SU-DHL-6 (cell line): ENCODE measurements around the gene BUD23.

Experiments
- H2AFZ ChIP-seq: fragments of 200-600 bp; sonication (generic); 2 replicates; pipeline ENCODE4 v1.6.1; 2014; ENCODE audit warnings: low read depth, mild to moderate bottlenecking, moderate library complexity, mixed read lengths, antibody characterized with exemption, low read length; ENCODE audit not compliant: severe bottlenecking
- H3F3A ChIP-seq: fragments of 200-600 bp; shearing (Covaris generic); 2 replicates; pipeline ENCODE4 v1.6.0; 2016; ENCODE audit warnings: antibody characterized with exemption, mild to moderate bottlenecking; ENCODE audit not compliant: insufficient read depth
- H3K27ac ChIP-seq: fragments of 200-600 bp; sonication (generic); 2 replicates; pipeline ENCODE4 v1.5.1; 2016; ENCODE audit warnings: low read depth, mild to moderate bottlenecking, low read length, moderate library complexity, mixed read lengths
- H3K27me3 ChIP-seq: fragments of 200-600 bp; sonication (generic), shearing (Covaris generic); 2 replicates; pipeline ENCODE4 v1.6.0; 2014; ENCODE audit warnings: mild to moderate bottlenecking, low read length
- H3K36me3 ChIP-seq: fragments of 200-600 bp; sonication (generic); 2 replicates; pipeline ENCODE4 v1.6.1; 2014; ENCODE audit warnings: mild to moderate bottlenecking, low read length, mixed read lengths
- H3K4me2 ChIP-seq: fragments of 300-600, 200-600 bp; shearing (Covaris generic), sonication (generic); 2 replicates; pipeline ENCODE4 v1.6.0; 2014; ENCODE audit warnings: low read length, low read depth, mild to moderate bottlenecking; ENCODE audit not compliant: poor library complexity, severe bottlenecking
- H3K4me3 ChIP-seq: fragments of 200-600 bp; sonication (generic); 2 replicates; pipeline ENCODE4 v1.5.1; 2014; ENCODE audit warnings: antibody characterized with exemption, low read length, mild to moderate bottlenecking, mixed read lengths; ENCODE audit not compliant: insufficient read depth, poor library complexity, severe bottlenecking
- H3K79me2 ChIP-seq: fragments of 200-600 bp; sonication (generic); 2 replicates; pipeline ENCODE4 v1.6.1; 2014; ENCODE audit warnings: mild to moderate bottlenecking, low read length, moderate library complexity; ENCODE audit not compliant: insufficient read depth
- H3K9ac ChIP-seq: fragments of 200-600 bp; sonication (generic); 2 replicates; pipeline ENCODE4 v1.7.0; 2014; ENCODE audit warnings: mild to moderate bottlenecking, low read length
- H3K9me2 ChIP-seq: fragments of 200-600 bp; sonication (generic); replicated peaks from 2 replicates; pipeline ENCODE4 v1.6.1; 2014; ENCODE audit warnings: low read length; ENCODE audit not compliant: insufficient read depth
- H3K9me3 ChIP-seq: fragments of 200-600 bp; sonication (generic); 2 replicates; pipeline ENCODE4 v1.6.1; 2014; ENCODE audit warnings: low read length, mixed read lengths; ENCODE audit not compliant: insufficient read depth
- H4K20me1 ChIP-seq: fragments of 200-600 bp; sonication (generic); 2 replicates; pipeline ENCODE4 v1.6.1; 2014; ENCODE audit warnings: low read depth, mild to moderate bottlenecking, antibody characterized with exemption, low read length, moderate library complexity, mixed read lengths
- EZH2phosphoT487 ChIP-seq: fragments of 200-600 bp; sonication (generic), shearing (Covaris generic); conservative IDR thresholded peaks from 2 replicates; pipeline ENCODE4 v1.6.1; 2018; ENCODE audit warnings: mild to moderate bottlenecking, antibody characterized with exemption, low read length, moderate library complexity, mixed read lengths
- TF ChIP-seq, protein P1 (sequence below): fragments of 200-600 bp; sonication (generic); IDR thresholded peaks from one replicate; pipeline ENCODE4 v1.5.1; 2017; ENCODE audit warnings: antibody characterized with exemption, mild to moderate bottlenecking, low read length, moderate library complexity; ENCODE audit not compliant: insufficient read depth, poor library complexity, severe bottlenecking

The BUD23 gene

DNA sequence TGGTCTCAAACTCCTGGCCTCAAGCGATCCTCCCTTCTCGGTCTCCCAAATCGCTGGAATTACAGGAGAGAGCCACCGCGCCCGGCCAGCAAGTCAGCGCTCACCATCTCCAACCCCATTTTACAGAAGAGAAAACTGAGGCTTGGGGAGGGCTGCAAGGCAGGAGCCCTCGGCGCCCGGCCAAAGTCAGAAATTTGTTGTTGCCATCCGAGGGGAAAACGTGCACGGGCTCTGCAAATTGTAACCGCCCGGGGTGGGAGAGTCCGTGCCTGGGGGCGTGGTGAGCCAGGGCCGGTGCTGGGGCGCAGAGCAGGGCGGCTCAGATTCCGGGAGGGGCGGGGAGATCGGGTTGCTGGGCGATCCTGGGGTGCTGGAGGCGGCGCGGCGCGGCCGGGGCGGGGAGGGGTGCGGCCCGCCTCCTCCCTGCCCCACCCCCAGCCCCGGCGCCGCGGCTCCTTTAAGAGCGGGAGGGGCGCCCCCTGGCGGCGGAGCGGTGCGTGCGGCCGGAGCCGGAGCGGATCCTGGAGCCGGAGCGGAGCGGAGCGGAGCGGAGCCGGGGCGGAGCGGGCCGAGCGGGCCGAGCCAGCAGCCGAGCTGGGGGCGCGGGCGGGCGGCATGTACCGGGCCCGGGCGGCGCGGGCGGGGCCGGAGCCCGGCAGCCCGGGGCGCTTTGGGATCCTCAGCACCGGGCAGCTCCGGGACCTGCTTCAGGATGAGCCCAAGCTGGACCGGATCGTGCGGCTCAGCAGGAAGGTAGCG lies 15.9 kb upstream of the BUD23 start, which contains the start of gene VPS37D:
Gene VPS37D (plus strand): TSS at position 488 of the 759 bp plus-strand sequence. CDS start 128 bp downstream, at position 616.
- Histone ChIP-seq H3K27ac (no peak within 1 kb of the TSS), H3K9me2 (no peaks in the 10 kb centered on the region), H3K4me3 (peak within 1 kb of the TSS; percentile 55), H3K27me3 (no peaks in the 10 kb centered on the region; the same call in 1 of the 2 replicates), H3K9me3 (peaks cover 7% of the 10 kb centered on the region; the same call in 1 of the 2 replicates), H3K36me3 (no peaks in the 10 kb centered on the region), H3K4me2 (peak within 1 kb of the TSS; percentile 90), H3K79me2 (no peaks in the 10 kb centered on the region), H3F3A (no peaks in the 10 kb centered on the region), H2AFZ (peak within 1 kb of the TSS; percentile 90), H4K20me1 (no peaks in the 10 kb centered on the region), H3K9ac (peak within 1 kb of the TSS; percentile 44; the same call in 1 of the 2 replicates)
- TF ChIP-seq EZH2phosphoT487: no peak
- TF ChIP-seq, protein P1, sequence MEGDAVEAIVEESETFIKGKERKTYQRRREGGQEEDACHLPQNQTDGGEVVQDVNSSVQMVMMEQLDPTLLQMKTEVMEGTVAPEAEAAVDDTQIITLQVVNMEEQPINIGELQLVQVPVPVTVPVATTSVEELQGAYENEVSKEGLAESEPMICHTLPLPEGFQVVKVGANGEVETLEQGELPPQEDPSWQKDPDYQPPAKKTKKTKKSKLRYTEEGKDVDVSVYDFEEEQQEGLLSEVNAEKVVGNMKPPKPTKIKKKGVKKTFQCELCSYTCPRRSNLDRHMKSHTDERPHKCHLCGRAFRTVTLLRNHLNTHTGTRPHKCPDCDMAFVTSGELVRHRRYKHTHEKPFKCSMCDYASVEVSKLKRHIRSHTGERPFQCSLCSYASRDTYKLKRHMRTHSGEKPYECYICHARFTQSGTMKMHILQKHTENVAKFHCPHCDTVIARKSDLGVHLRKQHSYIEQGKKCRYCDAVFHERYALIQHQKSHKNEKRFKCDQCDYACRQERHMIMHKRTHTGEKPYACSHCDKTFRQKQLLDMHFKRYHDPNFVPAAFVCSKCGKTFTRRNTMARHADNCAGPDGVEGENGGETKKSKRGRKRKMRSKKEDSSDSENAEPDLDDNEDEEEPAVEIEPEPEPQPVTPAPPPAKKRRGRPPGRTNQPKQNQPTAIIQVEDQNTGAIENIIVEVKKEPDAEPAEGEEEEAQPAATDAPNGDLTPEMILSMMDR: peak; percentile 85

DNA sequence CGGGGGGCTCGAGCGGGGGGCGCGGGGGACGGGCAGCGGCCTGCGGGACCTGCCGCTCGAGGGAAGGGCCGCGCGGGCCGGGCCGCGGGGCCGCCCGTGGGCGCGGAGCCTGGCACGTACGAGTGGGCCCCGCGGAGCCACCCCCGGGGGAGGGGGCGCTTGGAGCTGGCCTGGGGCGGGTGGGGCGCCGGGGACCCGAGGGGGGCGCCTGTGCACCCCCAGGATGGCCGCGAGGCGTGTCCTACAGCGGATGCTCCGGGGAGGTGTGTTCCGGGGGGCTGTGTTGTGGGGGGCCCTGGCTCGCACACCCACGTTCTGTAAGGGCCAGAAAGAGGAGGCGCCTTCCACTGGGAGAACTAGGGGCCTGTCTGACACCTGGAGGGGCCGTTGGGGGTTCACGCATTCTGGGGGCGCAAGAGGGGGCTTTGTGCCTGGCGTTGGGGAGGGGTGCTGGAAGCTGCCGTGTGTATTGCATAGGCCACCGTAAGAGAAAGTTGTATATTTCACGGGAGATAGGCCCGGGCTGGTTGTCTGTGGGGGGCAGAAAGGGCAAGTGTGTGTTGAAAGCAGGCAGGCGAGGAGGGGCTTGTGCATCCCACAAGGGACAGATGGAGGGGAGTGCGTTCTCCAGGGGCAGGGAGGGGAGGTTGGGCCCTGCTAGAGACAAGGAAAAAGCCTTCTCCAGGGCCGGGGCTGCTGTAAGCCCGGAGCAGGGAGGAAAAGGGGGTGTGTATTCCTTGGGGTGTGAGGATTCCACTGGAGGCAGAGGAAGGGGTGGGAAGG lies 15.1 kb upstream of the BUD23 start:
- peak overlapping the region; percentile 44; the same call in 1 of the 2 replicates for H3K9ac ChIP-seq
- H3K79me2 ChIP-seq: no peaks in the 10 kb centered on the region
- H3K27ac ChIP-seq: no peak overlapping the region
- no peaks in the 10 kb centered on the region for H3F3A ChIP-seq
- peak overlapping the region; percentile 60 for H2AFZ ChIP-seq
- H3K36me3 ChIP-seq: no peaks in the 10 kb centered on the region
- no peaks in the 10 kb centered on the region for H3K27me3 ChIP-seq
- no peaks in the 10 kb centered on the region for H3K9me2 ChIP-seq
- H3K4me3 ChIP-seq: peak overlapping the region; percentile 54
- no peaks in the 10 kb centered on the region for H4K20me1 ChIP-seq
- 0 out of 2 replicates have a peak, but pooled peaks cover under 1% of the 10 kb centered on the region for H3K9me3 ChIP-seq
- H3K4me2 ChIP-seq: peak overlapping the region; percentile 90
- no peak for TF ChIP-seq EZH2phosphoT487
- TF ChIP-seq, protein P1: no peak

DNA sequence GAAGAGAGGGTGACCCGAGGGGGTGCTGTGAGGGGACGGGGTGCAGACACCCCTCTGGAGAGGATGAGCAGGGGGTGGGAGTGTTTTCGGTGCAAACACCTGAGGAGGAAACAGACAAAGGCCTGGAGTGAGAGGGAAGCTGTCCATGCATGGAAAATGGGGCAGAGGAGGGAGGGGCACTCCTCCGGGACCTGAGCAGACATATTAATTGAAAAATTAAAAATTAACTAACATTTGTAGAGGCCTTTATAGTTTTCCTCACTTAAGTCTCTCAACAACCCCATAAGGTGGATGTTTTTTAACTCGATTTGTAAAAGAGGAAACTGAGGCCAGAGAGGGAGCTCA lies 14.5 kb upstream of the BUD23 start:
- Histone ChIP-seq H3K27ac (no peak overlapping the region), H3K9me2 (no peaks in the 10 kb centered on the region), H3K27me3 (no peaks in the 10 kb centered on the region), H3F3A (no peaks in the 10 kb centered on the region), H3K9ac (no peak overlapping the region; the same call in 1 of the 2 replicates), H3K36me3 (no peaks in the 10 kb centered on the region), H3K79me2 (no peaks in the 10 kb centered on the region), H3K4me3 (no peak overlapping the region), H3K9me3 (no peaks in the 10 kb centered on the region), H3K4me2 (peak overlapping the region; percentile 90), H2AFZ (no peak overlapping the region), H4K20me1 (no peaks in the 10 kb centered on the region)
- TF ChIP-seq, protein P1: no peak
- TF ChIP-seq EZH2phosphoT487: no peak
